ENCODE results near the gene UXS1.

Gene UXS1

DNA sequence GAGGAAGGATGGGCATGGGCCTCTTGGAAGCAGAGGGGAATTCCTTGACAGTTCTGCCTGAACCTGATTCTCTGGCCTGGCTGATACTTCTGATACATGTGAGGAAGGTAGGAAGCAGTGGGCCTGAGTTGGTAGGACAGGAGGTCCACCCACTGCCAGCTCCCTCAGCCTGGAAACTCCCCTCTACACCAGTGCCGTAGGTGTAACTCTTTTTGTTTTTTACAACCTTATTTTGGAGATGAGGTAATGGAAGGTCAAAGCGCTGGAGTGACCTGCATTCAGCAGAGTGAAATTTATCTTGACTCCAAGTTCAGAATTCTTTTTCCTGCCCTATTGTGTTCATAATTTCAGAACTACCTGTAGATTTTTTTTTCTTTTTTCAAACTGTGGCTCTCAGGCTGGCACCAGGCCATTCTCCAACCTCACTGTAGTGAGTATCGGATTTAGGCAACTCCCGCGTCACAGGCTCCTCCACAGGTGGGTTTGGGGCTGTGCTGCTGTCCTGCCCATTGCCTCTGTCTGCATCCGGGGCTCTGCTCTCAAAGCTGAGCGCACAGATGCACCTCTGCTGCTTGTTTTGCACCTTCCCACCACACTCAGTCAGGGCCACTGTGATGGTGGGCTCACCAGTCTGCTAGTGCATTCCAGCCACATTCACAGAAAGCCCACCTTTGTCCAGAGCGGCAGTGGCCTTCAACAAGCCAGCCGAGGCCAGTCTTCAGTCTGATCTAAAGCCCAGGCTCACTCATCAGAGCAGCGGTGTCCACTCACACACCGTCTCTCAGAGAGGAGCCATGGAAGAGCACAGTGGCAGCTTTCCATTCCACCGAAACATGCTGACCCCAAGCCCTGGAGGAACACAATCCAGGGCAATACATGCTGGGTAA is 87.2 kb downstream of the UXS1 start:
- DNase-seq, result no peak

DNA sequence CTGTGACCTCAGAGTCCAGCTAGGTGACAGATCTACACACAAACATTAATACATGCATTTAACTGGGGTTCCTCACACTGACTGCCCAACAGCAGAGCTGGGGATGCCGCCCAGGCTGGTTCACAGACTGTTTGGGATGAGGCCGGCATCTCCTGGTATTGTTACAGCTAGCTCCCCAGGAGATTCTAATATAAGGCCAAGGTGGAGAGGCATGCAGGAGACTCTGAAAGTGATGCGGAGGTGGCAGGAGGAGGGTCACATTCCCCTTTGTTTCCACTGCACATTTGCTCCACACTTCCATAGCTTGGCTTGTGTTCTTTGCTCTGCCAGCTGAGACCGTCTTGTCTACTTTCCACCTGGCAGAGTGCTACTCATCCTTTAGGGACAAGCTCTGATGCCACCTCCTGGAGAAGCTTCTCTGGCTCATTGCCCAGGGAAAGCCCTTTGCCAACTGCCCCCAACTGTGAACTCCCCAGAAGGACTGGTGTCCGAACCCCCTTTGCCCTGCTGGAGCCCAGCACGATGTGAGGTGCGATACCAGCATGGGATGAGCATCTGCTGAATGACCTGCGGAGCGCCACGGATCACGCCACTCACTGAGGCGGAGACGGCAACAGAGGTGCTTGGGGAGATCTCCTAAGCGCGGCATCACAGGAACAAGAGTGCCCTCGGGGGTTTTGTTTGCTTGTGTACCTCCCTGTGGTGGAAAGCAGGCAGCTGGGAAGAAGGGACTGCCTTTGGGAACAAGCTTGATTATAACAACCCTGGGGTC is 88.8 kb downstream of the UXS1 start:
- no peak for DNase-seq

DNA sequence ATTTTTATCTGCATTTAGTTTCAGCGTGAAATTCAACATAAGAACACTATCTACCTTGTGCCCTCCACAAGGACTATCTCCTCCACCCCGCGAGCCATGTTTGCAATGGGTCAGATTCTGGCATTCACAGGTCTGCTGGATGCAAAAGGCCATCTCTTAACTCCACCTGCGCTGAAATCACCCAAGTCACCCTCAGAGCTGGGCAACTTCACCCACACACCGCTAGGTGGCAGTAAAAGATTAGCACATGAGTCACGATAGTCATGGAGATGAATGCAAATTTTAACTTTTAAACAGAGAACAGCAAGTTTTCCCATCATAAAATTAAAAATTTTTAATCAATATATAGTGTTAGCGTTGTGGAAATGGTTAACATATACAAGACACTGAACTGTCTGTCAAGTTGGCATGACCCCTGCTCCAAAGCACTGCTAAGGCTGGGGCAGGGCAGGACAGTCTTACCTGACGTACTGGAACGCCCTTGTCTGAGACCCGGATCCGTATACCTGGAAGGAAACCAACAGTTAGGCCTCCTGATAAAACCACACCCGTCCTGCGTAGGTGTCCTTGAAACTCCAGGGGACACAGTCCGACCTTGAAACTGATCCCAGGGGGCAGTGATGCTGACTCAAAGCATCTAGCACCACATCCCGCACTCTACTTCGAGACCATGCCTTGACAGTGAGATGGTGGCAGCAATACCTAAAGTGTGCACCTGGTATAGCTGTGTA is 89.6 kb downstream of the UXS1 start:
- DNase-seq, result peak; percentile 18

DNA sequence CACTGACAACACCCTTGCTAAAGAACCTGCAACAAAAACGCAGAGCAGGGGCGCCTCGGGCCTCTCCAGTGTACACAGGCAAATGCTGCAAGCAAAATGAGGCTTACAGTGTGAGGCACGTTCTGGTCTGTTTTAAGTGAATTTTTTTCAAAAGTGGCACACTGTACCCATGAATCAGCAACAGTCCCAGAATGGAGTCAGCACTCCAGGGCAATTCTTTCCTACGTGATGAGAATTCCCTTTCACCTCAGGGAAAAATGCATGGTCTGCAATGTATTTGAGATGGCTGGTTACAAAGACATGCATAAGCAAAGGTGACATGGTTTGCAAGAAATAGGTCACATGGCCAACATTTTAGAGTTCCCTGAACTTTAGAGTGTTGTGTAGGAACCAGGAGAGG is 94.4 kb downstream of the UXS1 start:
- DNase-seq, result no peak

DNA sequence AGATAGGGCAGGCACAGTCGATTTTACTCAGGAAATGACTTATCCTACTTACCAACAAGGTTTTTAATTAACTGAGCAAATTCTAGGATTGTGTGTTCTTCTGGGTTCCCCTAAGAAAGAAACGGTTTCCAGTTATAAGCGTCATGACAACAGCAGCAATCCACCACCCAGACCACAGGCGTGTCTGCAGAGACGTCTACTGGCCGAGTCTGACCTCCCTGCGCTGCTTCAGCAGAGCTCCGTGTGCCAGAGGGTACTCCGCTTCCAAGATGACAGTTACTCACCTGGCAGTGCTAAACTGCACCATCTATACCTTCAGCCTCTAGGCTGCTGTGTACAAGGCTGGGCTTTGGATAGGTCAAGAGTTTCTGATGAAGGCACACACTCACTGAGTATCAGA is 95.4 kb downstream of the UXS1 start:
- no peak for DNase-seq

DNA sequence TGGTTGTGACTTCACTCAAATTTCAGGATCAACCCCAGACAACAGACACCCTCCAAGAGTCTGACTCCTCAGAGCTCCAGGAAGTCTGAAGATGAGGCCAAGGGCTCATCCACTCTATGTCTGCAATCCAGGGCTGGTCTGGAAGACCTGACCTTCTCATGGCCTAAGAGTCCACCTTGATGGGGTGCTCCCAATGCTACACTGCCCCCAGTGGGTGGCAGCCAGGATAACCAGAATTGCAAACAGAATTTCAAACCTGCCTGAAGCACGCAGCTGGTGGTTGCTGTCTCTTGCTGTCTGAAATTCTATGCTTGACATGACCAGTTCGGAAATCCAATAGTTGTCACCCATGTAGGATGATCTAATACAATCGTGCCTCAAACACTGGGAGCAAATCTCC is 96.0 kb downstream of the UXS1 start:
- no peak for DNase-seq

DNA sequence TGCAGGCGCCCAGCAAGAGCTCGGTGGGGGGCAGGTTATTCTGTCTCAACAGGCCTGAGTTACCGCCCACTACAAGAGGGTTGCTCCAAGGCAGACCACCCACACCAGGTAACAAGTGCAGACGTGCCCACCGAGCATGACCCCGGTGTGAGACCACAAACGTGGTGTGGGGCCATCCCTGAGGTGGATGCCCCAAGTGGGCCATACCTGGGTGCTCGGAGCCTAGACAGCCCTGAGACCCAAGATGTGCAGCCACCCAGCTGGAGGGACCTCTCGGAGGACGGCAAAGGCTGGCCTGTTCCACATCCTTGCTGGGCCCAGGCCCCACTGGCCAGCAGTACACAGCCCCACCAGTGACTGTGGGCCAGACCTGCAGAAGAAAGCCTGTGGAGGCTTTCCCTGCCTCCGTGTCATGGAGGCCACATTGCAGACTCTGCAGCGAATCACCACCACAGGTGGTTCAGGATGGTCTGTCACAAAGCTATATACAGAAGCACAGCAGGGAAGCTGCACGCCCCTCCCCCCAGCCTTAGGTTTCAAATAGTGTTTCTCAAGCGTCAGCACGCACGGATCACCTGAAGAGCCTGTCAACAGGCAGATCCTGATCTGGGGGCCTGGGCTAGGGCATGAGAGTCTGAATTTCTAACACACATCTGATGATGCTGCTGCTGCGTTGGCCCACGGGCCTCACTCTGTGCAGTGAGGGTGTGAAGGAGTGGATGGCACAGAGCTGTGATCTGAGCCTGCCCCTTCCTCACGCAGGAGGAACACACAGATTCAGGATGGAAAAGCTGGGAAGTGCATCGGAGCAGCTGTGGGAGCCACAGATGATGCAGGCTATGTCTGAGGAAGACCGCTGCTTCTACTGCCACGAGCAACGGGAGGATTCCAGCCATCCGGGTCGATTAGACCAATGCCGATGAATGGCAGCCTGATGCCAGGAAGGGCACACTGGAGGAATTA is 96.8 kb downstream of the UXS1 start:
- DNase-seq, result no peak

DNA sequence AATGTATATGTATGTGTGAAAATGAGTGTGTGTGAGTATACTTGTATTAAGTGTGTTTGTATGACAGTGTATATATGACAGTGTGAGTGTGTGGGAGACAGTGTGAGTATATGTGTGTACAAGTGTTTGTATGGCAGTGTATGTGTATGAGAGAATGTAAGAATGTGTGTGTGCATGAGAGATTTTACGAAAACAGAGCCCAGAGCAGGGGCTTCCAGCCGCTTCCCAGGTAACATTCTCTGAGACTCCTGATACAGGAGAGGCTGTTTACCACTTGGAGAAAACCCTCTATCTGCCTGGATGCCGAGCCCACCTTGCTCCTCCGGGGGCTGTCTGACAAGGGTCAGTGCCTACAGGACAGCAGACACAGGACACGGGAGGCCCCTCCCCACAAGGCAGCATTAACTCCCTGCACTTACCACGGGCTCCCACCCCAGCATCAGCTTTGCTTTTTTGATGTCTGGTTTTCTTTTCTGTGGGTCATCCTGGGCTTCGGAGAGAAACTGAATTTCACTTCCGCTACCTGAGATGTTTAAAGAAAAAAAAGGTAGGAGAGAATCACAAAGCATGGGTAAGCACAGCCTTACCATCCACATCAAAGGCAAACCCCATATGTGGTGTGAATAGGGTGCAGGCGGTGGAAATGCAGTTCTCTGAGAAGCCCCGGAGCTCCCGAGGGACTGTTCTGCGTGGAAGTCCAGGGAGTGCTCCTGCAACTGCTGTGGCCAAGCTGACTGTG is 97.6 kb downstream of the UXS1 start:
- no peak for DNase-seq

DNA sequence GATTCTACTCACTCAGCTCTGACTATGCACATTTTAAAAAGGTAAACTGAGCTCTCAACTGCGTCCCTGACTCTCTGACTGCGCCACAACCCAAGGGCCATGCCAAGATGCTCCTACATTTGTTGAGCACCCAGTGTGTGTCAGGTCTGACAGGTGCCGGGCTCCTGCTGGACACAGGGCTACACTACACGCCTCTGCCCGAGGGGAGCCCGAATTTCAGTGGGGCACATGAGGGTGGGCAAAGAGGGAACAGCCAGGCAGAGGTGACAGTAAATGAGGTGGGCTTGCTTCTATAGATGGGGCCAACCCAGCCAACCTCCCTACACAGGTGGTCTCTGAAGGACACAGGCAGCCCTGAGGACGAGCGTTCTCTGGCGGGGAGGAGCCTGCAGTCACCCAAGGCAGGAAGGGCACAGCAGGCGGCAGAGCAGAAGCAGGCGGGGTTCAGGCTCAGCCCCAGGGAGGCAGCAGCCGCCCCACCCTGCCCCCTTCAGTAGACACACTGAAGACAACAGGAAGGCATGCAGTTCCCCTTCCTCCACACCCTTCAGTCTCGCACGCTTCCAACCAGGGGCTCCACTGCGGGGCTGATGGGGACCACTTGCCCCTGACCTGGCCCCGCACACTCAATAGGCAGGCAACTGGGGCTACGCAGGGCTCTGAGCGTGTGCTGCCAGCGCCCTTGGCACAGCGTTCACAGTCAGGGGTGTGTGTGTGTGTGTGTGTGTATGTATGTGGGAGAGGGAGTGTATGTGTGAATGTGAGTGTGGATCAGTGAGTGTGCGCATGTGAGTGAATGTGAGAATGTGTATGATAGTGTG is 98.4 kb downstream of the UXS1 start:
- no peak for DNase-seq

DNA sequence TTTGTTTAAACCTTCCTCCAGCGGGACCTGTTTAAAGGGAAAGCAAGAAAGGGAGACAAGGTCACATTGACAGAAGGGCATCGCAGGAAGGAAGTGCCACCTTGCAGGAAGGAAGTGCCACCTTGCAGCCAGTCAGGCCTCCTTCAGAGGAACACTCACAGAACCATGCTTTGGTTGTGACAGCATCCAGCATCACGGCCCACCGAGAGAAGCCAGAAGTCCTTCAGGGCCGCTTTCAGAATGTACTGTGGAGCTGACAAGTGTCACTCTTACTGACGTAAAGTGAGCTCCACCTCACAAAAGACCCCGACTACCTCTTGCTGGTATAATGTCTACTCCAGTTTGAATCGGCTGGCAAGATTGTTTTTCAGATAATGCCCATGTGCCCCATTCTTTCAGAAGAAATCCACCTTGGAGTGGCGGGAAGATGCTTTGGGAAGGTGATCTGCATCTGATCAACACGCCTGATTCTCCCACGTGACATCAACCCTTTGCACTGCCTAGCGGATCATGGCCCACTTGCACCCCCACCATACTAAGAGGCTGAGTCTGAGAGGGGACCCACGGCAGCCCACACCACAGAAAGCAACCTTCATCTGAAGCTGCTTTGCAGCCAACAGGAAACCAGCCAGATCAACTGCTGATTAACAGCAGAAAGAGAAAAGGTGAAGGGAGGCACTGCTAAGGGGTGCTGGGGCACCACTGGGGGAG is 99.8 kb downstream of the UXS1 start:
- no peak for DNase-seq

DNA sequence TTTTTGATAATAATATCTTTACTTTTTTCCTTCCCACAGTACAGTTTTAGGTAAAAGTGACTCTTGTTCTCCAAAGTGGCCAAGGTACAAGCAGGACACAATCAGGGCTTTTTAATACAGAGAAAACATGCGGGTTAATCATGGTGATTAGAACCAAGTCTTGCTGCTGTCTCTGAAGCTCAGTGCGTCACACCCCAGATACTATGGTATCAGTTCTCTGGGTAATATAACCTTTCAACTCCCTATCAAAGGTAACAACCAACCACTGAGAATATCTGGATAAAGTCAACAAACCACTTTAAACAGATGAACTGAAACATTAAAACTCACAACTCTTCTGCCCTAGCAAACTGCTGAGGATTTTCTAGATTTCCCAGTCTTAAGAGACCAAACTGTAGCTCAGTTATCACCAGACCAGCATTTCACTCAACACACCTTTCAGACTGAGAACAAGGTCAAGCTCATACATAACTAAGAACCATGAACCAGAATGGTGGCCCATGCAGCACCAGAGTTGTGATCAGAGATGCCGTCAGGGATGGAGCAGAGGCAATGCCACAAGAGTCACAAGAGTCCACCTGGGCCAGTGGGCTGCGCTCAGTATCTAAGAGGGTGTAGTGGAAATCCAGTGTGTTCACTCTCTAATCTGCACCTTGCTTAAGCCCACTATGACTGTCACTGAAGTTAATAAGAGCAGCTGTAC is 103.0 kb downstream of the UXS1 start:
- DNase-seq, result no peak

DNA sequence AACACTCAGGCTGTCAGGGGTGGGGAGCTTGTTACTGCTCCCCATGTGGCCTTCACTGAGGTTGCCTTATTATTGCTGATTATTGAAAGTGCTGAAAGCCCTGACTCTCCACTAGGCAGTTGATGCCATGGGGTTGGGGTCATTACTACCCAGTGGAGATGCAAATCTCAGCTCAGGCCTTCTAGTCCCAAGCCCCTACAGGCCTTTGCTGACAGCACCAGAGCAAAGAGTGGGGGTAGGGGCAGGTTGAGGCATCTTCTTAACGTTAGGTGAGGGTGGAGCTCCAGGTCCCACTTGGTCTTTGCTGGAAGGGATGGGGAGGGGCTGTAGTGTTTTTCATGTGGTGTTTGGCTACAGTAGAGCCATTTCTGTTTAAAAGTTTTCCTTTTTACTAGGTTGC is 104.5 kb downstream of the UXS1 start:
- no peak for DNase-seq

DNA sequence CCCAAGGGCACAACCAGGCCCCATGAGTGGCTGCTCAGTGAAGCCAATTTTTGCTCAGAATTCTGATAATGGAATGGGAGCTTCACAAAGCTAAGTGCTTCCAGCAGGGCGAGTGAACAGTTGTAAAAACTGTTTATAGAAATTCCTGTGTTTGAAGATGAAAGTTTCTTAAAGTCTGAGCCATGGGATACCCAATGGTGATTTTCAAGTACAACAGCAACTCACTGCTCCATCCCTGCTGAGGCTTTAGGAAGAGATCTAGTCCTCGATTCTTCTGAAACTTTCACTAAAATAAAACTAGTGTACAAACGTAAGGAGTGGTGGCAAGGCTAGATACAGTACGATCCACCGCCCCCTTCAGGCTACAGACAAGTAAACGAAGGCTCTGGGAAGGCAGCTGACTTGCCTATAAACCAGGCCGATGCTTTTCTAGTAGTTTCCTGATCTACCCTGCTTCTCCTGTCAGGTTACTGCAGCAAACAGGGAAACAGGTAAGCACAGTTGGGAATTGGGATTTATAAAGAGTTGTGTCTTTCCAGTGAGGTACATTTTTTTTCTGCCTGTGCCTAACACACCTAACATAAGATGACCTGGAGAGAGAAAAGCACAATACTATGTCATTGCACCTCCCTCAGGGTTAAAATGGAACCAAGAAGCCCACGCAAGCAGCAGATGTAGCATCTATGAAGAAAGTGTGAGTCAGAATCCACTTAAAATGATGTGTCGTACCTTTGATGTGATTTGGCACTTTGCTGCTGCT is 108.7 kb downstream of the UXS1 start:
- no peak for DNase-seq

DNA sequence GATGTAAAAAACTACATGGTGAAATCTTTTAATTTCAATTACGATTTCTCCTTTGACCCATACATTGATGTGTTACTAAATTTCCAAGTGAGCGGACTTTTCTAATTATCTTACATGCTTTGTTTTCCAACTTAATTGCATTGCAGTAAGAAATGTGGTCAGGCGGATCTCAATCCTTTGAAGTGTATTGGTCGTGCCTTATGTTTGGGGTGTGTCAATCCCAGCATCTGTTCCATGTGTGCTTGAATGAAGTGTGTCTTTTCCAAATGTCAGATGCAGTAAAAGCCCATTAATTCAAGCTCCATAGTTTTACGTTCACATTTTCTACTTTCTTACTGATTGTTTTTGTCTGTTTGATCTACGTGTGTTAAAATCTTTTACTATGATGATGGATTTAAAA is 113.1 kb downstream of the UXS1 start:
- no peak for DNase-seq

DNA sequence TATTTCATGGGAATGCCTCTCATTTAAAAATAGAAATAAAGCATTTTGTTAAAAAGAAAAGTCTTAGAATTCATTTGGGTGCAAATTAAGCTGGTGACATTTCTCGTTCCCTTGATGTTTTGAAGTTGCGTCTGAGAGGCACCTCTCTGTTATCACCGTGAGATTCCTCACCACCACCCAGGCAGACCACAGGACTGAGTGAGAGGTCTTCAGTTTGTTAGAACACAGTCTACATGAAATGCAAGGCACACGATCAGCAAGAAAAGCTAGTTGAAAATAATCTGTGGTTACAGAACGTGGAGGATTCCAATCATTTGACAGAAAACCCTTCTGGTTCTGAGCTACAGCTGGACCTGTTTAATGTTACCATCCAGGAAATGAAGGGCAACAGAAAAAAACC is 116.0 kb downstream of the UXS1 start:
- no peak for DNase-seq

DNA sequence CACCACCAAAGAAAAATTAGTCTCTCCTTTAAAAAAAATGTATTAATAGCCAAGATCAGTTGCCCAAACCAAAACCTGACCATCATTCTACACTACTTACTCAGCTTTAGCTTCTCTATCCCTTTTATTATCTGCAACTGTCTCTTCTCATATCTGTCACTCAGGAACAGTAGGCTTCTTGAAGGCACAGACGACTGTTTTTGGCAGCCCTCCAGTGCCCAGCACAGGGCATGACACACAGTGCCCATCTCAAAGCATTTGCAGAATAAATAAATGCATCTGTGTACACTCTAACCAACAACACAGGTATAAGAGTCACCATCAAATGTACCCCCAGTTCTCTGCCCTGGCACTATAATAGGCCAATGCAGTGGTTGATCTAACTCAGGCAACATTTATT is 117.2 kb downstream of the UXS1 start:
- no peak for DNase-seq

DNA sequence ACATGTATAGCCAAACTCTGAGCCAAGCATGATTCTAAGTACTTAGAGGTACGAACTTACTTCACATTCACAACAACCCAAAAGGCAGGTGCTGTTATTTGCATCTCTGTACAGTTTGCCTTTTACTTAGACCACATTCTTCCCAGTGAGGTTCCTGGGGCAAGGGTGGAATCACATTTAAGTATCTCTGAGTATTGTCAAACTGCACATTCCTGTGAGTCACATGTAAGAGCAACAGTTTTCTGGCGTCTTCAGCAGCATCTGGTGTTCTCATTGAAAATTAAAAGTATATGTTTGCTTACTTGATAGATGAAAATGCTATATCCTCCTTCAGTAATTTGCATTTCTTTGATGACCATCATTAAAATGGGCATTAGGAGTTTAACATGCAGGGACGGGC is 119.1 kb downstream of the UXS1 start:
- DNase-seq, result no peak

DNA sequence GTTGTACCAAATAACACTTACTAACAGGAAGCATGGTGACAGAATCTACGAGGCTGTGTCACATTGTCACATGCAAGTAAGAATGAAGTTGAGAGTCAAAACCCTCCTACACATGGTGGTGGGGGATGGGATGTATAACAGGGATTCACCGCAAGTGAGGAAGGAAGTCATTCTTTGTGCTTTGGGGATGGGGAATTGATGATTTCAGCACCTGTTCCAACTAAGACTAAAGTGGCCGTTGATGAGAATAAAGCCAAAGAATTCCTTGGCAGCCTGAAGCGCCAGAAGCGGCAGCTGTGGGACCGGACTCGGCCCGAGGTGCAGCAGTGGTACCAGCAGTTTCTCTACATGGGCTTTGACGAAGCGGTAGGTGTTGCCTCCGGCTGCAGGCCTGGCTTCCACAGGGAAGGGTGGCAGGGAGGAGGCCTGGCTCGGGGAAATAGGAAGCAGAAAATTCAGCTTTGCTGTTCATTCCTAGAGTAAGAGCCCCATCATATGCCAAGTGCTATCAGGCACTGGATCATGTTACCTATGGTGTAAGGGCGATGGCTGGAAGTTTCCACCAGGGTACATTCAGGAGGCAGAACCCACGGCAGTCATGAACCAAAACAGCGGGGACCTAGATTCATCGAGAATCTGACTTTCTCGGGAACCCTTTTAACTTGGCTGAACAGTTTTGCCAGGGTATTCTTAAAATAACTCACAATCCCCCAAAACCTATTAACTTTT is 120.3 kb downstream of the UXS1 start:
- DNase-seq, result no peak
